ENCODE data around the gene RAP1GAP. TPM values are rescaled to one million over a fixed set of nuclear protein-coding genes. Genes with fewer than 3 reads are reported as not detected.
A peak's percentile ranks its signal among the peaks of the same experiment; 100 is the strongest.

The RAP1GAP gene
- total and polyA plus RNA-seq, 5 donors from 2014 or later: 0.84 TPM; not detected in 4

GRCh38 chr1:21560916-21561638 is 108.1 kb downstream of the RAP1GAP start:
- no peaks in the 10 kb centered on the region for H3K9me3 Mint-ChIP-seq
- H3K4me3 Mint-ChIP-seq: no peak overlapping the region
- no peaks in the 10 kb centered on the region for H3K4me1 Mint-ChIP-seq
- Histone ChIP-seq H3K4me1 (ENCODE audit: control insufficient read depth, insufficient read depth, low read length, poor library complexity, severe bottlenecking) (no peaks in the 10 kb centered on the region), H3K36me3 (ENCODE audit: control insufficient read depth, insufficient read depth, low read length) (no peaks in the 10 kb centered on the region), H3K27ac (ENCODE audit: insufficient read depth, low read length, poor library complexity, severe bottlenecking) (no peak overlapping the region), H3K4me3 (ENCODE audit: low read depth, low read length) (no peak overlapping the region), H3K9me3 (ENCODE audit: control insufficient read depth in 2 of 2, low read length in 2 of 2) (no peaks in the 10 kb centered on the region), H3K27me3 (ENCODE audit: control insufficient read depth, insufficient read depth, low read length) (no peaks in the 10 kb centered on the region)
- no peaks in the 10 kb centered on the region for H3K36me3 Mint-ChIP-seq
- ATAC-seq (ENCODE audit: low read depth in 2 of 2) (no peak), DNase-seq (no peak)
- H3K27ac Mint-ChIP-seq: no peak overlapping the region
- H3K27me3 Mint-ChIP-seq: peaks cover 5% of the 10 kb centered on the region

DNA sequence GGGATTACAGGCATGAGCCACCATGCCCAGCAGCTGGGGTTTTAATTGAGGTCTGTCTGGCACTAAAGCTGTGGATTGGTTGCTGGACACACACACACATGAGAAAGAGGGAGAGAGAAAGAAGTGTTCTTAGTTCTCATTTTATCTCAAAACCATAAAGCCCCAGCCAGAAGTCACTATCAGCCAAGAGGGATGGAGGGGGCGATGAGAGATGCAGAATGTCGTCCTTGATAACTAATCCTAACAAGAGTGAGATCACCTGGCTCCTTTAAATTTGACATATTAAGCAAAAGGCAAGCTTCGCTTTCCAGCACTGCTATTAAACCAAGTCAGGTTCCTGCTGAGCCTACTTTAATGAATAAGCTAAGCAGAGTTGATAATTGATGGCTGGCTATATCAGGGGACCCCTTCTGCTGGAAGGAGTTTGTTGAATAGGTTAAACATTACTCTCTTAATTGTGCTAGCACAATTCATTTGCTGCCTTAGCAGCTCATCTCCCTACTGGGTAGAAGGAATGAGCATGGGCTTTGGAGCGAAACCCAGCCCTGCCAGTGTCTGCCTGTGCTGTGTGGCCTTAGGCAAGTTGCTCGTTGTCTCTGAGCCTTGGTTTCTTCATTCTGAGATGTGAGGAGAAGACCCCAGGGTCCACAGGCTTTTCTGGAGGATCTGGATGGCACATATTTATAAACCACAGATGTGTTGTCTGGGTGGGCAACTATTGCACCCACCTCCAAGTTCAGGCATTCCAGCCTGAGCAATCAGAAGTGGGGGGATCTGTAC is 109.2 kb downstream of the RAP1GAP start:
- no peaks in the 10 kb centered on the region for H3K27me3 ChIP-seq (ENCODE audit: control insufficient read depth, insufficient read depth, low read length)
- no peaks in the 10 kb centered on the region for H3K9me3 Mint-ChIP-seq

GRCh38 chr1:21553116-21553926 is 115.8 kb downstream of the RAP1GAP start:
- H3K36me3 ChIP-seq (ENCODE audit: control insufficient read depth, insufficient read depth, low read length): no peaks in the 10 kb centered on the region
- H3K4me3 Mint-ChIP-seq: no peak overlapping the region
- ATAC-seq (ENCODE audit: low read depth in 2 of 2) (no peak), DNase-seq (no peak)
- no peak overlapping the region for H3K27ac ChIP-seq (ENCODE audit: insufficient read depth, low read length, poor library complexity, severe bottlenecking)
- H3K27ac Mint-ChIP-seq: no peak overlapping the region
- H3K36me3 Mint-ChIP-seq: no peaks in the 10 kb centered on the region
- no peaks in the 10 kb centered on the region for H3K9me3 ChIP-seq (ENCODE audit: control insufficient read depth in 2 of 2, low read length in 2 of 2)
- peaks cover 2% of the 10 kb centered on the region for H3K27me3 ChIP-seq (ENCODE audit: control insufficient read depth, insufficient read depth, low read length)
- H3K27me3 Mint-ChIP-seq: peaks cover 10% of the 10 kb centered on the region
- no peak overlapping the region for H3K4me3 ChIP-seq (ENCODE audit: low read depth, low read length)
- no peaks in the 10 kb centered on the region for H3K4me1 ChIP-seq (ENCODE audit: control insufficient read depth, insufficient read depth, low read length, poor library complexity, severe bottlenecking)
- H3K4me1 Mint-ChIP-seq: peaks cover 0 to 5% (median 0%) of the 10 kb centered on the region in 4 donors
- no peaks in the 10 kb centered on the region for H3K9me3 Mint-ChIP-seq

More for the DNA sequence above, 109.2 kb downstream of the RAP1GAP start:
- no peaks in the 10 kb centered on the region for H3K4me1 ChIP-seq (ENCODE audit: control insufficient read depth, insufficient read depth, low read length, poor library complexity, severe bottlenecking)
- no peaks in the 10 kb centered on the region for H3K36me3 ChIP-seq (ENCODE audit: control insufficient read depth, insufficient read depth, low read length)
- H3K27ac Mint-ChIP-seq: no peak overlapping the region
- H3K9me3 ChIP-seq (ENCODE audit: control insufficient read depth in 2 of 2, low read length in 2 of 2): no peaks in the 10 kb centered on the region
- ATAC-seq (ENCODE audit: low read depth in 2 of 2) (no peak), DNase-seq (no peak)
- H3K4me3 Mint-ChIP-seq: peak overlapping the region in 1 of 4 donors; percentile 68
- no peak overlapping the region for H3K4me3 ChIP-seq (ENCODE audit: low read depth, low read length)
- no peaks in the 10 kb centered on the region for H3K36me3 Mint-ChIP-seq
- H3K27ac ChIP-seq (ENCODE audit: insufficient read depth, low read length, poor library complexity, severe bottlenecking): no peak overlapping the region
- peaks cover 6% of the 10 kb centered on the region for H3K27me3 Mint-ChIP-seq
- H3K4me1 Mint-ChIP-seq: no peaks in the 10 kb centered on the region

DNA sequence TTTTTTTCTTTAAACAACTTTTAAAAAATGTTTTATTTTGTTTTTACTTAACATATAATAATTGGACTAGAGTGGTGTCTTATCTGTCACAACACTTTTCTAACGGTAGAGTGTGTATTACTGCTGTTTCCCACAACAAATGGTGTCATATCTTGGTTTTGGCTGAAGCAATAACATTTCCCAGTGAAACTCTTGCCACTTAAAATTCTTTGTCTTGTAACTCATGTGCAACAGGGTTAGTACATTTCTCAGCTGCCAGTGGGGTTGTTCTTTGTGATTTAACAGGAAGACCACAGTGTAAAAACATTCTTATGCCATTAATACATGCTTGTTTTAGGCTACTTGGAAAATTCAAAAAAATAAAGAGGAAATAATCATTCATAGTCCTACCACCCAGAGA is 116.4 kb downstream of the RAP1GAP start:
- Mint-ChIP-seq H3K36me3 (no peaks in the 10 kb centered on the region), H3K27ac (no peak overlapping the region), H3K4me3 (no peak overlapping the region), H3K9me3 (no peaks in the 10 kb centered on the region), H3K27me3 (peaks cover 10% of the 10 kb centered on the region), H3K4me1 (peaks cover 0 to 5% (median 0%) of the 10 kb centered on the region in 4 donors)
- H3K27me3 ChIP-seq (ENCODE audit: control insufficient read depth, insufficient read depth, low read length): peaks cover 2% of the 10 kb centered on the region
- H3K9me3 ChIP-seq (ENCODE audit: control insufficient read depth in 2 of 2, low read length in 2 of 2): no peaks in the 10 kb centered on the region
- H3K4me3 ChIP-seq (ENCODE audit: low read depth, low read length): no peak overlapping the region
- H3K27ac ChIP-seq (ENCODE audit: insufficient read depth, low read length, poor library complexity, severe bottlenecking): no peak overlapping the region
- H3K4me1 ChIP-seq (ENCODE audit: control insufficient read depth, insufficient read depth, low read length, poor library complexity, severe bottlenecking): no peaks in the 10 kb centered on the region
- no peak for DNase-seq
- no peak for ATAC-seq (ENCODE audit: low read depth in 2 of 2)
- no peaks in the 10 kb centered on the region for H3K36me3 ChIP-seq (ENCODE audit: control insufficient read depth, insufficient read depth, low read length)

DNA sequence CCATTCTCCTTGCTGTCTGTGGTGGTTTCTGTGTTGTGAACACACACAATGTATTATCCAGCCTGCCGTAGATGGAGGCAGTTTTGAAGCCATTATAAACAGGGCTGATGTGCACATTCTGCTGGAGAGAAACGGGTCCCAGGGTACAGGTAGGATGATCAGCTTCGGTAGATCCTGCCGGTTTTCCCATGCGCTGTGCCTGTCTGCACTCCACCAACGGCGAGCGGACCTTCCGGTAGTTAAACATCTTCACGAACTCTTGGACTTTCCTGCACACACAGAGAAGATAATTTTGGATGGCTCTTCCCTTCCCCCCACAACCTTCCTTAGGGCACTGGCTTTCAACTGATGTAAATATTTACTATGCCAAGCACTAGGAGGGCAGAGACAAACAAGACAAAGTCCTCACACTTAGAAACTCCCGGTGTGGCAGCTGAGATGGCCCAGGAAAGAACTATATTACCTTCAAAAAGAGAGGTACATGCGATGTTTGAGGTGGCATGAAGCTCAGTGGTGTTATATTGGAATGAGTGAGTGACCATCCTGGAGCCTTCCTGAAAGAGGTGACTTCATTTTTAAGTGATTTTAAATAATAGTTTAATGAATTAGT is 118.2 kb downstream of the RAP1GAP start:
- Histone ChIP-seq H3K4me3 (ENCODE audit: low read depth, low read length) (no peak overlapping the region), H3K27ac (ENCODE audit: insufficient read depth, low read length, poor library complexity, severe bottlenecking) (no peak overlapping the region), H3K36me3 (ENCODE audit: control insufficient read depth, insufficient read depth, low read length) (no peaks in the 10 kb centered on the region), H3K27me3 (ENCODE audit: control insufficient read depth, insufficient read depth, low read length) (peaks cover 2% of the 10 kb centered on the region), H3K4me1 (ENCODE audit: control insufficient read depth, insufficient read depth, low read length, poor library complexity, severe bottlenecking) (no peaks in the 10 kb centered on the region), H3K9me3 (ENCODE audit: control insufficient read depth in 2 of 2, low read length in 2 of 2) (no peaks in the 10 kb centered on the region)
- DNase-seq (no peak), ATAC-seq (ENCODE audit: low read depth in 2 of 2) (no peak)
- Mint-ChIP-seq H3K4me1 (peaks cover 0 to 5% (median 0%) of the 10 kb centered on the region in 4 donors), H3K9me3 (no peaks in the 10 kb centered on the region), H3K4me3 (no peak overlapping the region), H3K27me3 (peaks cover 10% of the 10 kb centered on the region), H3K27ac (peak overlapping the region in 1 of 3 donors; percentile 82), H3K36me3 (no peaks in the 10 kb centered on the region)

GRCh38 chr1:21550097-21550496 is 119.1 kb downstream of the RAP1GAP start:
- peaks cover 0 to 5% (median 0%) of the 10 kb centered on the region in 4 donors for H3K4me1 Mint-ChIP-seq
- H3K4me3 Mint-ChIP-seq: no peak overlapping the region
- no peaks in the 10 kb centered on the region for H3K9me3 Mint-ChIP-seq
- Histone ChIP-seq H3K27ac (ENCODE audit: insufficient read depth, low read length, poor library complexity, severe bottlenecking) (no peak overlapping the region), H3K4me3 (ENCODE audit: low read depth, low read length) (no peak overlapping the region), H3K27me3 (ENCODE audit: control insufficient read depth, insufficient read depth, low read length) (peaks cover 2% of the 10 kb centered on the region), H3K9me3 (ENCODE audit: control insufficient read depth in 2 of 2, low read length in 2 of 2) (no peaks in the 10 kb centered on the region), H3K4me1 (ENCODE audit: control insufficient read depth, insufficient read depth, low read length, poor library complexity, severe bottlenecking) (no peaks in the 10 kb centered on the region), H3K36me3 (ENCODE audit: control insufficient read depth, insufficient read depth, low read length) (no peaks in the 10 kb centered on the region)
- peaks cover 10% of the 10 kb centered on the region for H3K27me3 Mint-ChIP-seq
- no peak for ATAC-seq (ENCODE audit: low read depth in 2 of 2)
- no peak overlapping the region for H3K27ac Mint-ChIP-seq
- DNase-seq: no peak
- no peaks in the 10 kb centered on the region for H3K36me3 Mint-ChIP-seq

DNA sequence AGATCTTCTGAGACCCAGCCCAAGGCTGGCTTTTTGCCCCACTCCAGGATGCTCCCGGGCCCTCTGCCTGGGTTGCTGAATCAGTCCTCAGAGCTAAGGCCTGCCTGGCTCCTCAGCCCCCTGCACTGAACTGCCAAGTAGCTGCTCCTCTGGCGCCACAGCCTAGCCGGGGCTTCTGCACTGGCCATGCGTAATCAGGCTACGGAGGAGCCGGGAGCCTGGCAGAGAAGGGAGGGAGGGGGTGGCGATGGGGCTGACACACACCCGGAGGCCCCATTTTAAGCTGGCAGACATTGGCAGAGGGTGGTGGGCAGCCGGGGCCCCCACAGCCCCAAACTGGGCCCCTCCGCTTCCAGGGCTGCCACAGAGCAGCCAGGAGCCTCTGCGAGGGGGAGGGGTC is 121.3 kb downstream of the RAP1GAP start:
- Histone ChIP-seq H3K9me3 (ENCODE audit: control insufficient read depth in 2 of 2, low read length in 2 of 2) (no peaks in the 10 kb centered on the region), H3K27me3 (ENCODE audit: control insufficient read depth, insufficient read depth, low read length) (no peaks in the 10 kb centered on the region), H3K27ac (ENCODE audit: insufficient read depth, low read length, poor library complexity, severe bottlenecking) (no peak overlapping the region), H3K36me3 (ENCODE audit: control insufficient read depth, insufficient read depth, low read length) (no peaks in the 10 kb centered on the region), H3K4me1 (ENCODE audit: control insufficient read depth, insufficient read depth, low read length, poor library complexity, severe bottlenecking) (no peaks in the 10 kb centered on the region), H3K4me3 (ENCODE audit: low read depth, low read length) (no peak overlapping the region)
- ATAC-seq (ENCODE audit: low read depth in 2 of 2): no peak
- no peak for DNase-seq
- H3K36me3 Mint-ChIP-seq: no peaks in the 10 kb centered on the region
- H3K4me1 Mint-ChIP-seq: peaks cover 0 to 2% (median 0%) of the 10 kb centered on the region in 4 donors
- no peak overlapping the region for H3K27ac Mint-ChIP-seq
- no peak overlapping the region for H3K4me3 Mint-ChIP-seq
- peaks cover 8% of the 10 kb centered on the region for H3K27me3 Mint-ChIP-seq
- H3K9me3 Mint-ChIP-seq: no peaks in the 10 kb centered on the region
